ENCODE results near the gene APOBEC3G.

DNA sequence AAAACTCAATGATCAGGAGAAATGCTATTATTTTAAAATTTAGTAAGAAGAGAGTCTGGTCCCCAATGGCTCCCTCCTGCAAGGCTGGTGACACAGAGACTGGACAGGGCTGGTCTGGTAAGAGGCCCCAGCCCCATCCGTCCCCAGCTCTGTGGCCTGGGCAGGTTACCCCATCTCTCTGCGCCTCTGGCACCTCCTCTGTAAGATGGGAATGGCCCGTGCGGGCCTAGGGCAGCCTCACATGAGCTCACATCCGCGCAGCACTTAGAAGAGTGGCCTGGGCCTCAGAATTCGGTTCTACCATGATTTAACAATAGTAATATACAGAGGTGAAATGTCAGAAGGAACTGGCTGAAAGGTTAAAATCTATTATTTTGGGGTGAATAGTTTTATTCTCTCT is 35.2 kb upstream of the APOBEC3G start:
- no peak for TF ChIP-seq CTCF (IDR thresholded peaks at IDR 0.05)
- no peak for TF ChIP-seq POLR2A (IDR thresholded peaks at IDR 0.05)
- no peak for TF ChIP-seq POLR2AphosphoS5 (IDR thresholded peaks at IDR 0.05)

Data from breast epithelium (tissue), 3 donors.